Measurements from ENCODE around the gene GALNT17.

GRCh38 chr7:71454981-71455380, 323.0 kb downstream of the GALNT17 start:
- TF ChIP-seq EZH2 (IDR thresholded peaks at IDR 0.05; ENCODE audit: borderline replicate concordance, low read depth, low read length, poor library complexity, severe bottlenecking), result no peak
- TF ChIP-seq, protein P1, sequence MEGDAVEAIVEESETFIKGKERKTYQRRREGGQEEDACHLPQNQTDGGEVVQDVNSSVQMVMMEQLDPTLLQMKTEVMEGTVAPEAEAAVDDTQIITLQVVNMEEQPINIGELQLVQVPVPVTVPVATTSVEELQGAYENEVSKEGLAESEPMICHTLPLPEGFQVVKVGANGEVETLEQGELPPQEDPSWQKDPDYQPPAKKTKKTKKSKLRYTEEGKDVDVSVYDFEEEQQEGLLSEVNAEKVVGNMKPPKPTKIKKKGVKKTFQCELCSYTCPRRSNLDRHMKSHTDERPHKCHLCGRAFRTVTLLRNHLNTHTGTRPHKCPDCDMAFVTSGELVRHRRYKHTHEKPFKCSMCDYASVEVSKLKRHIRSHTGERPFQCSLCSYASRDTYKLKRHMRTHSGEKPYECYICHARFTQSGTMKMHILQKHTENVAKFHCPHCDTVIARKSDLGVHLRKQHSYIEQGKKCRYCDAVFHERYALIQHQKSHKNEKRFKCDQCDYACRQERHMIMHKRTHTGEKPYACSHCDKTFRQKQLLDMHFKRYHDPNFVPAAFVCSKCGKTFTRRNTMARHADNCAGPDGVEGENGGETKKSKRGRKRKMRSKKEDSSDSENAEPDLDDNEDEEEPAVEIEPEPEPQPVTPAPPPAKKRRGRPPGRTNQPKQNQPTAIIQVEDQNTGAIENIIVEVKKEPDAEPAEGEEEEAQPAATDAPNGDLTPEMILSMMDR (conservative IDR thresholded peaks at IDR 0.05; ENCODE audit: low read depth, low read length), result no peak

Data from A673 (cell line).